H1 (cell line): ENCODE results near the gene NEO1. TPM values are rescaled to one million over a fixed set of nuclear protein-coding genes. Genes with fewer than 3 reads are reported as not detected.

Experiments used
- CTCF ChIA-PET: fragments of 300-600 bp; sonication (Branson Sonifier 250); formaldehyde crosslinking; loops from one replicate; lab custom pipeline; 2021; ENCODE audit not compliant: partially characterized antibody; lab: Charles Lee
- POLR2A ChIA-PET: fragments of 300-600 bp; sonication (Branson Sonifier 250); formaldehyde crosslinking; loops from one replicate; lab custom pipeline; 2021; ENCODE audit warnings: inconsistent platforms; ENCODE audit not compliant: partially characterized antibody; lab: Charles Lee
- DNase-seq, 2 experiments: peaks; one replicate each; pipeline versions ENCODE4 v3.0.0 to v3.0.0-alpha.2; 2010 to 2022; ENCODE audit warnings: low spot score in 2 of 2, low read depth in 1 of 2, mixed read lengths in 1 of 2
- FAIRE-seq: peaks from 2 replicates; lab custom pipeline; 2011; peaks lifted over from hg19 to GRCh38; lab: Jason Lieb, UNC
- H2AFZ ChIP-seq: 2 replicates; pipeline ENCODE4 v1.8.1; 2012; ENCODE audit warnings: low read length, inconsistent platforms
- H2AK5ac ChIP-seq: 2 replicates; pipeline ENCODE4 v1.6.1; 2013; ENCODE audit warnings: low read depth, low read length
- H2BK120ac ChIP-seq: replicated peaks from 2 replicates; pipeline ENCODE3; 2013; ENCODE audit warnings: low read depth, low read length, inconsistent platforms
- H2BK12ac ChIP-seq: 2 replicates; pipeline ENCODE4 v1.6.1; 2013; ENCODE audit warnings: low read depth, low read length
- H2BK15ac ChIP-seq: 2 replicates; pipeline ENCODE4 v1.6.1; 2013; ENCODE audit warnings: low read length
- H2BK20ac ChIP-seq: 2 replicates; pipeline ENCODE4 v1.6.1; 2013; ENCODE audit warnings: low read length
- H2BK5ac ChIP-seq: 2 replicates; pipeline ENCODE4 v1.6.1; 2013; ENCODE audit warnings: low read depth, low read length
- H3K14ac ChIP-seq: 2 replicates; pipeline ENCODE4 v1.6.1; 2013; ENCODE audit warnings: inconsistent platforms; ENCODE audit not compliant: insufficient read length
- H3K18ac ChIP-seq: 2 replicates; pipeline ENCODE4 v1.6.1; 2013; ENCODE audit warnings: low read length; ENCODE audit errors: extremely low read depth
- H3K23ac ChIP-seq: 2 replicates; pipeline ENCODE4 v1.6.1; 2013; ENCODE audit warnings: inconsistent platforms; ENCODE audit not compliant: insufficient read length
- H3K23me2 ChIP-seq: 2 replicates; pipeline ENCODE4 v1.6.1; 2013; ENCODE audit warnings: low read depth, low read length
- H3K27ac ChIP-seq: 2 replicates; pipeline ENCODE4 v1.6.1; 2011; ENCODE audit warnings: low read depth, low read length, inconsistent platforms
- H3K27me3 ChIP-seq, 4 experiments: replicated peaks in 1 of 4; 1 replicate in 1 of 4; 2 replicates in 3 of 4; pipeline versions ENCODE4 v1.6.1 to v1.8.1; 2011 to 2013; ENCODE audit warnings: low read length in 3 of 4, mild to moderate bottlenecking in 3 of 4, inconsistent platforms in 2 of 4, mixed read lengths in 2 of 4, moderate library complexity in 1 of 4; ENCODE audit not compliant: control insufficient read depth in 3 of 4, insufficient read depth in 3 of 4; ENCODE audit errors: extremely low read depth in 1 of 4
- H3K36me3 ChIP-seq, 4 experiments: 2 replicates each; pipeline versions ENCODE4 v1.6.1 to v1.8.1; 2011 to 2013; ENCODE audit warnings: mild to moderate bottlenecking in 4 of 4, low read length in 3 of 4, moderate library complexity in 2 of 4, control low read depth in 1 of 4, inconsistent platforms in 1 of 4; ENCODE audit not compliant: insufficient read depth in 4 of 4, control insufficient read depth in 2 of 4
- H3K4ac ChIP-seq: replicated peaks from 2 replicates; pipeline ENCODE3; 2013; ENCODE audit warnings: low read length, low read depth, mixed read lengths, inconsistent platforms; ENCODE audit not compliant: insufficient read length
- H3K4me1 ChIP-seq, 4 experiments: replicated peaks in 1 of 4; 1 replicate in 1 of 4; 2 replicates in 3 of 4; pipeline versions ENCODE4 v1.6.1 to v1.8.1; 2011 to 2013; ENCODE audit warnings: low read length in 3 of 4, inconsistent platforms in 2 of 4, mixed read lengths in 1 of 4; ENCODE audit not compliant: insufficient read depth in 4 of 4, control insufficient read depth in 3 of 4
- H3K4me2 ChIP-seq, 2 experiments: 2 replicates each; pipeline versions ENCODE4 v1.6.1 to v1.8.1; 2011 to 2013; ENCODE audit warnings: low read depth in 2 of 2, low read length in 2 of 2, control low read depth in 1 of 2, inconsistent platforms in 1 of 2, mild to moderate bottlenecking in 1 of 2; ENCODE audit not compliant: insufficient read depth in 1 of 2
- H3K4me3 ChIP-seq, 4 experiments: fragments of 200-600, 300-600 bp in 1 of 4; sonication (generic), shearing (Covaris generic), sonication (Bioruptor Twin) in 1 of 4; 2 replicates each; pipeline versions ENCODE4 v1.5.1 to v1.8.1; 2011 to 2016; ENCODE audit warnings: low read length in 4 of 4, low read depth in 3 of 4, control low read depth in 2 of 4, inconsistent platforms in 2 of 4, mild to moderate bottlenecking in 2 of 4, mixed read lengths in 1 of 4, moderate library complexity in 1 of 4; ENCODE audit not compliant: insufficient read depth in 2 of 4; ENCODE audit errors: extremely low read depth in 1 of 4
- H3K56ac ChIP-seq: replicated peaks from 2 replicates; pipeline ENCODE3; 2013; ENCODE audit warnings: low read depth, mild to moderate bottlenecking, mixed read lengths, low read length, inconsistent platforms; ENCODE audit not compliant: insufficient read length
- H3K79me1 ChIP-seq: 2 replicates; pipeline ENCODE4 v1.6.1; 2013; ENCODE audit warnings: low read depth, low read length, control low read depth
- H3K79me2 ChIP-seq, 2 experiments: 2 replicates each; pipeline versions ENCODE4 v1.6.1 to v1.8.1; 2012 to 2013; ENCODE audit warnings: low read length in 2 of 2, mild to moderate bottlenecking in 2 of 2, inconsistent platforms in 1 of 2; ENCODE audit not compliant: insufficient read depth in 2 of 2, control insufficient read depth in 1 of 2
- H3K9ac ChIP-seq, 4 experiments: replicated peaks in 1 of 4; 1 replicate in 1 of 4; 2 replicates in 3 of 4; pipeline versions ENCODE4 v1.6.1 to v1.8.1; 2011 to 2013; ENCODE audit warnings: low read depth in 3 of 4, low read length in 3 of 4, control low read depth in 2 of 4, mild to moderate bottlenecking in 2 of 4, moderate library complexity in 2 of 4, inconsistent platforms in 1 of 4; ENCODE audit errors: extremely low read depth in 1 of 4
- H3K9me3 ChIP-seq, 2 experiments: 2 replicates each; pipeline versions ENCODE4 v1.6.1 to v1.8.1; 2012 to 2013; ENCODE audit warnings: mild to moderate bottlenecking in 2 of 2, moderate library complexity in 2 of 2, control low read depth in 1 of 2, inconsistent platforms in 1 of 2, low read depth in 1 of 2, low read length in 1 of 2, mixed read lengths in 1 of 2; ENCODE audit not compliant: insufficient read depth in 2 of 2
- H4K20me1 ChIP-seq, 2 experiments: replicated peaks in 1 of 2; 2 replicates each; pipeline versions ENCODE3 to v1.8.1; 2011 to 2013; ENCODE audit warnings: inconsistent platforms in 2 of 2, low read length in 2 of 2, mild to moderate bottlenecking in 1 of 2; ENCODE audit not compliant: insufficient read depth in 2 of 2, control insufficient read depth in 1 of 2
- H4K5ac ChIP-seq: 2 replicates; pipeline ENCODE4 v1.6.1; 2013; ENCODE audit warnings: low read length, low read depth, mixed read lengths, inconsistent platforms; ENCODE audit not compliant: insufficient read length
- H4K8ac ChIP-seq: 2 replicates; pipeline ENCODE4 v1.8.0; 2013; ENCODE audit warnings: mild to moderate bottlenecking, moderate library complexity, low read length, inconsistent platforms; ENCODE audit not compliant: insufficient read depth; ENCODE audit errors: extremely low read depth
- H4K91ac ChIP-seq: replicated peaks from 2 replicates; pipeline ENCODE3; 2013; ENCODE audit warnings: low read length, mixed read lengths, inconsistent platforms; ENCODE audit not compliant: insufficient read length
- ASH2L ChIP-seq: fragments of 200-600, 300-600 bp; sonication (generic); IDR thresholded peaks from one replicate; pipeline ENCODE4 v1.7.1; 2017; ENCODE audit warnings: low read length
- CHD2 ChIP-seq: IDR thresholded peaks from 2 replicates; pipeline ENCODE4 v1.6.1; 2012; ENCODE audit warnings: low read length, improper control_type of control experiment
- GTF2F1 ChIP-seq: IDR thresholded peaks from 2 replicates; pipeline ENCODE4 v1.6.1; 2012; ENCODE audit warnings: low read depth, low read length, improper control_type of control experiment, borderline replicate concordance
- RFX5 ChIP-seq: IDR thresholded peaks from 2 replicates; pipeline ENCODE4 v1.6.1; 2011; ENCODE audit warnings: low read depth, low read length, improper control_type of control experiment, borderline replicate concordance
- SAP30 ChIP-seq: fragments of 300-600 bp; sonication (generic); IDR thresholded peaks from 2 replicates; pipeline ENCODE4 v1.7.1; 2012; ENCODE audit warnings: low read length, moderate library complexity, mild to moderate bottlenecking, inconsistent platforms; ENCODE audit not compliant: insufficient read depth, insufficient replicate concordance
- SP4 ChIP-seq: IDR thresholded peaks from 2 replicates; pipeline ENCODE4 v1.6.1; 2012; ENCODE audit warnings: low read length, inconsistent platforms
- SUZ12 ChIP-seq: fragments of 200-600 bp; sonication (generic); IDR thresholded peaks from 2 replicates; pipeline ENCODE4 v1.6.1; 2012; ENCODE audit warnings: mild to moderate bottlenecking, inconsistent platforms, low read length, moderate library complexity, mixed read lengths
- YY1 ChIP-seq: IDR thresholded peaks from 2 replicates; pipeline ENCODE4 v1.6.1; 2011; ENCODE audit warnings: low read depth, mild to moderate bottlenecking, low read length
- ZNF274 ChIP-seq: IDR thresholded peaks from 2 replicates; pipeline ENCODE4 v1.7.0; 2012; ENCODE audit warnings: low read length, borderline replicate concordance; ENCODE audit errors: extremely low read depth
- WGBS, 2 experiments: shearing (Covaris generic) in 1 of 2; methylation state at CpG; one replicate each; pipeline versions ENCODE4 v1.1.6 to v1.1.7; 2013 to 2015; ENCODE audit warnings: low lambda C conversion rate in 2 of 2, mixed read lengths in 2 of 2, inconsistent platforms in 1 of 2, low coverage in 1 of 2, missing lambda C conversion rate in 1 of 2; ENCODE audit not compliant: insufficient replicate concordance in 2 of 2, insufficient coverage in 1 of 2, insufficient read length in 1 of 2; ENCODE audit errors: extremely low coverage in 1 of 2, missing lambda C conversion rate in 1 of 2; 5-methylcytosine and 5-hydroxymethylcytosine counted together
- polyA plus RNA-seq, 7 experiments: library from polyadenylated mRNA; depleted of rRNA in 3 of 7; stranded (reverse) in 5 of 7; unstranded in 2 of 7; fragments of >200 nt in 5 of 7; fragments of 200-250 nt in 2 of 7; gene quantifications; 1 replicate in 5 of 7; 2 replicates in 1 of 7; 4 replicates in 1 of 7; pipeline versions ENCODE4 v1.2.1 to v1.2.3, GENCODE V29; 2011 to 2013; ENCODE audit warnings: missing spikeins in 2 of 7, mixed read lengths in 2 of 7
- total RNA-seq: library from RNA; stranded (reverse); fragmentation: NEBNext Ultra II Directional; extraction: Animal tissue kit (Norgen Biotek cat#: 25700); gene quantifications from 2 replicates; pipeline ENCODE4 v1.2.1, GENCODE V29; 2021

NEO1 gene
- total and polyA plus RNA-seq, 2 of the 8 experiments (the other 6 are each of a cell fraction or from before 2014, with no cell fraction given): 36.0 to 51.0 TPM

GRCh38 chr15:73009066-73010056 lies 42.9 kb upstream of the NEO1 start:
- WGBS, 2 experiments: 82% methylated on average over 13 of the region's 13 CpGs; no CpG with 5 or more reads in 1 of the 2 experiments
- POLR2A ChIA-PET: interaction anchor here (0.5 to 0.9 kb wide), 2 partner anchors 13 to 44 kb away, joined by 3 read pairs; no protein-coding TSS in a partner anchor

More at GRCh38 chr15:73009066-73010056, 42.9 kb upstream of the NEO1 start:
- Histone ChIP-seq H4K8ac (no peak overlapping the region), H3K36me3 (no peaks in the 10 kb centered on the region), H4K20me1 (no peaks in the 10 kb centered on the region), H3K27me3 (no peaks in the 10 kb centered on the region), H2AK5ac (no peak overlapping the region), H2BK12ac (no peak overlapping the region), H3K23me2 (no peaks in the 10 kb centered on the region), H2AFZ (no peak overlapping the region), H3K56ac (no peak overlapping the region), H3K4me2 (no peak overlapping the region), H2BK20ac (no peak overlapping the region), H2BK5ac (no peak overlapping the region), H3K4ac (no peak overlapping the region), H3K79me2 (no peaks in the 10 kb centered on the region), H4K5ac (no peak overlapping the region), H3K14ac (no peak overlapping the region), H3K4me1 (no peaks in the 10 kb centered on the region; a peak in 2 of 7 replicates), H3K27ac (no peak overlapping the region), H3K18ac (no peak overlapping the region), H4K91ac (no peak overlapping the region), H3K79me1 (no peaks in the 10 kb centered on the region), H3K4me3 (no peak overlapping the region), H3K9ac (no peak overlapping the region), H2BK15ac (no peak overlapping the region), H3K23ac (no peak overlapping the region), H2BK120ac (no peak overlapping the region), H3K9me3 (no peaks in the 10 kb centered on the region)
- CTCF ChIA-PET: interaction anchor here (0.7 to 1.6 kb wide), 6 partner anchors 9 to 174 kb away, joined by 3 read pairs; no protein-coding TSS in a partner anchor
- TF ChIP-seq CHD2 (no peak), SUZ12 (no peak), GTF2F1 (no peak), YY1 (no peak), RFX5 (no peak), SAP30 (no peak), SP4 (no peak), ASH2L (no peak), ZNF274 (no peak)
- DNase-seq (no peak), FAIRE-seq (no peak)
